Activated effector memory CD4-positive, alpha-beta T cell treated with Interleukin-2 at 50 U/mL for 16 hours (primary cell): ENCODE measurements around the gene DNAJC21.
"Not testable (repeated sequence)": the region's sequence is repeated elsewhere in the genome, so short reads cannot be mapped to it uniquely, and the experiment has no call there.

Source experiments
- DNase-seq: peaks from one replicate; pipeline ENCODE4 v3.0.0-alpha.2; 2020

The DNAJC21 gene

DNA sequence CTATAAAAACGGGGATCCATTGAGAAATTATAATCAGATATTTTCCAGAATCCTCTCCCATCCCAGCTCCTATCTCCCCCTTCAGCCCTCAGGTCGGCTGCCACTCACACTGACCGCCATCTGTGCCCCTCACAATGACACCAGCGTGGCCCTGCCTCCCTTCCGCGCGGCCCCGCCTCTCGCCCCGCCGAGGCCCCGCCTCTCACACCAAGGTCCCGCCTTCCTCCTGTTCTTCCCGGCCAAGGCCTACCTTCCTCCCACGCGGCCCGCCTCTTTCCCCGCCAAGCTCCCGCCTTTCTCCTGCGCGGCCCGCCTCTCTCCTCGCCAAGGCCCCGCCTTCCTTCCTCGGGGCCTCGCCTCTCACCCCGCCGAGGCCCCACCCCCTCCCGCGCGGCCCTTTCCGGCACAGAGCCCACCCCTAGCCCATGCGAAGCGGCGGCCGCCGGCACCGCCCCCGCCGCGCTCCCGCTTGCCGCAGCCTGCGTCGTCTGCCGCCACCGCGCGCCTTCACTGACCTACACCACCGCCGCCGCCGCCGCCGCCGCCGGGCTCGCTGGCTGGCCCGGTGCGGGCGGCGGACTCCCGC lies at the start of gene DNAJC21:
DNAJC21 (plus strand) TSS at position 426 of the 586 bp plus-strand sequence. CDS start 261 bp downstream, outside the sequence.
- DNase-seq = peak; percentile 98

DNA sequence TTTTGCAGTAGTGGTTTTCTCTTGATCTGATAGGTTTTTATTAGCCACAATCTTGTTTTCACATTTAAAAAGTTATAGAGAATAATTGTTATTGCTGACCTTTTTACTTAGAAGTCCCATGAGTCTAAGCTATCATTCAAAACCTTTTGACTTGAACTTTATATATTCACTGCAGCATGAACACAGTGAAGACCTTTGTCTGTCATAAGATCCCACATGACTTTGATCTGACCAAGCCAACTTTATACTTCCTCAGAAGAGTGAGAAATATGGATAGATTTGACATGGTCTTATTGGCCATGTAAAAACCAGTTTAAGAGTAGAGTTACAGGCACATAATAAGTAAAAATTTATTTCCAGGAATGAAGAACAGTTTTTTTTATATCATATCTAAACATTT lies 48.1 kb upstream of the DNAJC21 start:
- DNase-seq = no peak

DNA sequence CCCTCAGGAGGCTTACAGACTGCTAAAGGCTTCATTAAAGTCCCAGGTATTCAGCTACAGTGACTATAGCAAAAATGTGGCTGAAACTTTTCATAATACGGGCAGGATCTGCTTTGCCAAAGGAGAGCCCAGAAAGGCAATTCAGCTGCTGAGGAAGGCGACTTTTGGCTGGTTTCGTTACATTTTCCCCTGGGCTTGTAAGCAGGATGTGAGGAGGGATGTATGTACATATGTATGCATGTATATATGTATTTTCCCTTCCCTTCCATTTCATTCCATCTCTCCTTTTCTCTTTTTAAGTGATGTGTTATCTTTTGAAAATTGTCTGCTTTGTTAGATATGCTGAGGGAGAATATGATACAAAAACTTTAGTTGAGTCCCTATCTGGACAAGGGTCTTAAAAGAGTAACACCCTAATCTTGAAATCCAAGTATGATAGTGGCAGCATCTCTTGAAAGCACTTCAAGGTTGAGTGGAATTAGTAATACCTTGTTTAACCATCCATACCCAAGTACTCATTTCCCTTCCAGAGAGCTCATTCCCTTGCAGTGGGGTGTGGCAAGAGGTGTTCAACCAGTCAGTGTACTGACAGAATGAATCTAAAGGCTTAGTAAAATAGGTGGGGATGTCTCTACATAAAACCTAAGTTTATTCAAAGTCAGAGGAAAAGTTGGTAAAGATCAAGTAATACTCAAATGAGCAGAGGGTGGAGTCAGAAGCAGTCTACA lies 42.8 kb upstream of the DNAJC21 start:
- DNase-seq = no peak

- DNase-seq = no peak
Observed at GRCh38 chr5:34889394-34889793, 40.0 kb upstream of the DNAJC21 start.

GRCh38 chr5:34891981-34892380 lies 37.4 kb upstream of the DNAJC21 start:
- no peak for DNase-seq

DNA sequence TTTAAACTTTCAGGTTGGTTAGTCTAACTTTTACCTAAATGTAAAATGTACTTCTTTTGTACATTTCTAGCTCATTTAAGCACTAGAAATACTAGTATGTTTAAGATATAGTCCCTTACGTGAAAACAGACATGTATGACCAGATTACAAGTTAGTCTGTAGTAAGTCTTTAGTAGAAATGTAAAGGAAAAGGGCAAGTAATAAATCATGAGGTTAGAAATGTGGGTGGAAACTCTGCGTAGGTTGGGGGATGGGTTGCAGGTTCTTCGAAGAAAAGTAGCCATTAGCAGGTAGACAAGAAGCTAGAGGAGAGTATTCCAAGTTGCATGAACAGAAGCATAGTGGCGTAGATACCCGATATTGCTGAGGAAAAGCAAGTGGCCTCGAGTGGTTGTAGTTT lies 36.9 kb upstream of the DNAJC21 start:
- no peak for DNase-seq

GRCh38 chr5:34894716-34895115 lies 34.6 kb upstream of the DNAJC21 start:
- DNase-seq = no peak

GRCh38 chr5:34895641-34896419 lies 33.5 kb upstream of the DNAJC21 start:
- DNase-seq = no peak

DNA sequence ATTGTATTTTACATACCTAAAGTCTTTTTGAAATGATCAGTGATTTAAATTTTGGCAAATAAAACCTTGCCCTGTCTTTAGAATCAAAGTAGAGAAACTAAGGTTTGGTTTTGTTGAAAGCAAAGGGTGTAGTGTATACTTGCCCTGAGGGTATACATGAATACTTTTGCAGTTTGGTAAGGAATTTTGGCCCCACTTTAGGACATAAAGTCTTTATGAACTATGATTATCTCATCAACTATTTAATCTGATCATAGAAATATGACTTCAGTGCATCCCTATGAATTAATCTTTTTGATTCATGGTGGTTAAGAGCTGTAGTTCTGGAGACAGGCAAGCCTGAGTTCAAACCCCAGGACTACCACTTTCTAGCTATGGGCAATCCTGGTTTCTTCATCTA lies 31.7 kb upstream of the DNAJC21 start:
- no peak for DNase-seq

DNA sequence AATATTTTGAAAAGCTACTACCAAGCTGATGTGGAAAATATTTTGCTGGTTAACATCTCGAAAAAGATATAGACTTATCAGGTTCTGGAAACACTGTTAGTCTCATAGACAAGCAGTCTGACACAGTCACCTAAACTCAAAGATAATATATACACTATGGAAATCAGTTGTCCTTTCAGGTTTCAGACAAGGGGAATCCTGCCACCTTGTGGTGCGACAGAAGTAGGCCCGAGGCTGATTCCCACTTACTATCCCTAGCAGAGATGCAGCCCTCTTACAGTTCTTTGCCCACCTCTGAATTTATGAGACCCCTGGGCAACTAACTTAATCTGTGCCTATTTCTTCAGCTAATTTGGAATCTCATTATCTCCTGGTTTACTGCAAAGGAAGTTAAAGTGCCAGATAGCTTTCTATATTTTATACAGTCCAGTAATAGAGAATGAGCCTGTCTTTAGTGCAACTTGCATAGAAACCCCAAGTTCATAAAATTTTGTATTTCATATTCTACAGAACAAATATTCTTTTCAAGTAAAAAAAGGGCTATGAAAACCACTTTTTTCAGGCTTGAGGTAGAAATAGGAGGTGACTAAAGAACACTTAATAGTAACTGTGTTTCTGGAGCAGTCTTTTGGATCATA lies 31.0 kb upstream of the DNAJC21 start:
- DNase-seq = peak; percentile 29

- no peak for DNase-seq
Observed at GRCh38 chr5:34899066-34899465, 30.3 kb upstream of the DNAJC21 start.

DNA sequence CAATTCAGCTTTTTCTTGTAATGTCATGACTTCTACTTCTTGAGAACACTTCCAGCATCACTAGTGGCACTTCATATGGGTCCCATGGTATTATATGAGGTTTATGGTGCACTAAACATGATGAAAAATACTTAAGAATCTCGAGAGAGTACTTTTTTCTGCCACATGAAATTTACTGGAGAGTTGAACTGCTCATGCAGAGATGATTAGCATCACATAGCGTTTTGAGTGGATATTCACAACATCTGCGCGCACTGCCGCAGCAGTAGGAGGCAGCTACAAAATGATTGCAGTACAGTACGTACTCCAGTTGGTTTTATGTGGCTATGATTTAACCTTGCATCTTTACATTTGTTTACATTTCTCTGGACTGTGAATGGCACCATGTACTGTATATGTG lies 28.7 kb upstream of the DNAJC21 start:
- no peak for DNase-seq

GRCh38 chr5:34903260-34903659 lies 26.1 kb upstream of the DNAJC21 start:
- DNase-seq = no peak

GRCh38 chr5:34905564-34905963 lies 23.8 kb upstream of the DNAJC21 start:
- DNase-seq = no peak

DNA sequence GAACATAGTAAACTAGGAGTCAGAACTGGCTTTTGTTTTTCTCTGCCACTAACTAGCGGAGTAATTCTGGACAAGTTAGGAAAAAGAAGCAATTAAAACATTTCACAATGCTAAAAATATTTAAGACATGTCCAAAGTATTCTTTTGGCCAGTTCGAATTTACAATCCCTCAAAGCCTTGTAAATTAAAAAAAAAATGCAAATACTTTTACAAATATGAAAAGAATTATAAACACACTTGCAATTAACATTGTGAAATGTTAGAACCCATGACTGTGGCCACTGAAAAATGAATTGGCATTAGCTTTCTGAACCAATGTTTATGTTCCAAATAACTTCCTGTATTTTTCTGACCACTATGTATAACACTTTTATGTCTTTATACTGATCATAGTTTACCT lies 16.3 kb upstream of the DNAJC21 start:
- DNase-seq = no peak

GRCh38 chr5:34914671-34915138 lies 14.7 kb upstream of the DNAJC21 start:
- DNase-seq = no peak

- peak; percentile 91 for DNase-seq
Observed at GRCh38 chr5:34915139-34915855, 14.1 kb upstream of the DNAJC21 start, which contains the start of the genes BRIX1 and RAD1. Gene BRIX1 (plus strand): TSS chr5:34915711. CDS start chr5:34915739, 28 bp downstream. Gene RAD1 (minus strand): TSS chr5:34915504. CDS start chr5:34914892, 612 bp downstream.

DNA sequence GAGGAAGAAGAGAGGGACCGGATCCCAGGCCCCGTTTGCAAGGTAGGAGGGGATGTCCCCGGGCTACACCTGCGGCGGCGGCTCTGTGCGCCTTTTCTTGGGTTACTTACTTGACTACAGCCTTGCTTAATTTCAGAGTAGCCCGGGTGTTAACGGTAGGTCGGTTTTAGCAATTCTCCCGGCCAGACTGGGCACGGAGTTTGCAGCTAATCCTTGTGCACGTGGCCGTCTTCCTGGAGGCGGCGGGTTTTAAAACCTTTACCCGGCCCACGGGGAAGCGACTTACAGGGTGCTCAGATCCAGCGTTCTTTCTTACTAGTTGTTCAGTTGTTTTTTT lies 13.5 kb upstream of the DNAJC21 start:
- DNase-seq = no peak

DNA sequence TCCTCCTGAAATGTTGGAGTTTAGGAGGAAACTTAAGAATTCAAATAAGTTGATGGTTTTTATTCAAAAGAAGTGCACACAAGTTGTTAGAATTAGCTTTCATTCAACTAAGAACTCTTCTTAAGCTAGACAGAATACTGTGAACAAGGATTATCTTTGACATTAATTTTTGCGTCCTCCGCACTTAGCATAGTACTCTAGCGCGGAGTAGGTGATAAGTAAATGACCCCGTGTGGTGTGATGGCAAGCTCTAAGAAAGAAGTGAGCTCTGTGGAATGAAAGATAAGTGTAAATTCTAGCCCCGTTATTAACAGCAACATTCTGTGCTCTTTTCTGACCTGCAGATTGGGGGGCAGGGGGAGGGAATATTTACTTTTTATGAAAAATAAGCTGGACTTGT lies 12.8 kb upstream of the DNAJC21 start:
- DNase-seq = no peak

DNA sequence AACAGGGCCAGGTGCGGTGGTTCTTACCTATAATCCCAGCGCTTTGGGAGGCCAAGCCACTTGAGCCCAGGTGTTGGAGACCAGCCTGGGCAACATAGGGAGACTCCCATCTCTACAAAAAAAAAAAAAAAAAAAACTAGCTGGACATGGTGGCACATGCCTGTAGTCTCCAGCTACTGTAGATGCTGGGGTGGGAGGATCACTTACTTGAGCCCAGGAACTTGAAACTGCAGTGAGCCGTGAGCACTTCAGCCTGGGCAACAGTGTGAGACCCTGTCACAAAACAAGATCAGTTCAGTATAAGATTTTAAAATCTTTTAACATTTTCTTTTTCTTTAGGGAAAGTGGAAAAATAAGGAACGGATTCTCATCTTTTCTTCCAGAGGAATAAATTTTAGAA lies 11.3 kb upstream of the DNAJC21 start:
- no peak for DNase-seq

- DNase-seq = no peak
Observed at GRCh38 chr5:34919077-34919476, 10.3 kb upstream of the DNAJC21 start.

DNA sequence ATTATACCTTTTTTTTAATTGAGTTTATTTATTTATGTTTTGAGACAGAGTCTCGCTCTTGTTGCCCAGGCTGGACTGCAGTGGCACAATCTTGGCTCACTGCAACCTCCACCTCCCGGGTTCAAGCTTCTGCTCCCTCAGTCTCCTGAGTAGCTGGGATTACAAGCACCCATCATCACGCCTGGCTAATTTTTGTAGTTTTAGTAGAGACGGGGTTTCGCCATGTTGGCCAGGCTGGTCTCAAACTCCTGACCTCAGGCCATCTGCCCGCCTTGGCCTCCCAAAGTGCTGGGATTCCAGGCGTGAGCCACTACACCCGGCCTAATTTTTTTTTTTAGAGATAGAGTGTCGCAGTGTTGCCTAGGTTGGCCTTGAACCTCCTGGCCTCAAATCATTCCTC lies 6.1 kb upstream of the DNAJC21 start:
- DNase-seq = not testable (repeated sequence)
